NCI-H748 (cell line): Measurements from ENCODE around the gene OR9A4.
"Not testable (repeated sequence)": the region's sequence is repeated elsewhere in the genome, so short reads cannot be mapped to it uniquely, and the experiment has no call there.

ENCODE experiments used
- DNase-seq: peaks from one replicate; lab custom pipeline; 2025; ENCODE audit not compliant: unreplicated experiment; lab: John Stamatoyannopoulos, UW

The OR9A4 gene, protein sequence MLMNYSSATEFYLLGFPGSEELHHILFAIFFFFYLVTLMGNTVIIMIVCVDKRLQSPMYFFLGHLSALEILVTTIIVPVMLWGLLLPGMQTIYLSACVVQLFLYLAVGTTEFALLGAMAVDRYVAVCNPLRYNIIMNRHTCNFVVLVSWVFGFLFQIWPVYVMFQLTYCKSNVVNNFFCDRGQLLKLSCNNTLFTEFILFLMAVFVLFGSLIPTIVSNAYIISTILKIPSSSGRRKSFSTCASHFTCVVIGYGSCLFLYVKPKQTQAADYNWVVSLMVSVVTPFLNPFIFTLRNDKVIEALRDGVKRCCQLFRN

DNA sequence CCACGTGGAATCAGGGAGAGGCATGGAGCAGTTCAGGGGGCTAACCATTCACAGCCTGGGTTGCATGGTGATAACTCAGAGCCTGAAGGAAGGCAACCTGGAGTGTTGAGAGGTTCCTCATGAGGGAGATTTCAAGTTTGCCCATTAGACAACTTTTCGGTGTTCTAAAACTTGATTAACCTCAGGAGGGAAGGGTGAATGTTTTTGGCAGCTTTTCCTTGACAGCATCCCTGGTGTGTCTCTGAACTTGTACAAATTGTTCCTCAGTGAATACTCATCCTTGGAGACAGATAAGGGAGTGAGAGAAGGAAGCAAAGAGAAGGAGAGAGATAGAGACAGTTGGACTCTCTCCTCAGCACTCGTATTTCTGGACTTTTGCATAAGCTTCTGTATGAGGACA lies at the start of gene OR9A4:
OR9A4 (plus strand) TSS at position 301 of the 400 bp plus-strand sequence. CDS start 2,477 bp downstream, outside the sequence.
- no peak for DNase-seq

DNA sequence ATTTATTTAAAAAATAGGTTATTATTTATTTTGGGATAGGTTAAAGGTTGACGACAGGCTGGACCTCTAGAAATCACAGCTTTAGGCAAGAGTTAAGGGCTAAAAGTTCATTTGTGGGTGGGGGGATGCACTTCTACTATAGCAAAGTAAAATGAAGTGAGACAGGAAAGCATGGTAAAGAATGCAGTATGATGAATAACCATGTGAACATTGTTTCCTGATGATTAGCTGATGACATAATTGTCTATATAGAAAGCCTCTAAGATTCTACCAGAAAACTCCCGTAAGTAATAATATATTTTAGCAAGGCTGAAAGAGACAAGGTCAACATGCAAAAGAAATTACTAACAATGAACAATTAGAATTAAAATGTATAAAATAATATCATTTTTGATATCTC lies 49.2 kb upstream of the OR9A4 start:
- DNase-seq = no peak

DNA sequence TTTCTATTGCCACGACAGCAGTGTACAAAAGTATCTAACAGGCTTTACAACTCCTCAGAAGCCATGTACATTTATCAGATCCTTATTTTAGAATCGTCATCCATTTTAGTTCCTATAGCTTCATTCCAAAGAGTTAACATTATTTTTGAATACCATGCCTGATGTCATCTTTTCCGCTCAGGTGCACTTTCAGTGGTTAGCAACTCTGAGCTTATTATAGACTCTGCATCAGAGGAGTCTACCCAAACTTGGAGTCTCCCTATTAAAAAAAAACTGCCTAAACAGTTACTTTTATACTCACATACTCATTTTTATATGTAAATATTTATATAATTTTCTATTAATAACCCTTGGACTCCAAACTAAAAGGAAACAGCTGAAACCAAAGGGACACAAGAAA lies 43.3 kb upstream of the OR9A4 start:
- DNase-seq = no peak

DNA sequence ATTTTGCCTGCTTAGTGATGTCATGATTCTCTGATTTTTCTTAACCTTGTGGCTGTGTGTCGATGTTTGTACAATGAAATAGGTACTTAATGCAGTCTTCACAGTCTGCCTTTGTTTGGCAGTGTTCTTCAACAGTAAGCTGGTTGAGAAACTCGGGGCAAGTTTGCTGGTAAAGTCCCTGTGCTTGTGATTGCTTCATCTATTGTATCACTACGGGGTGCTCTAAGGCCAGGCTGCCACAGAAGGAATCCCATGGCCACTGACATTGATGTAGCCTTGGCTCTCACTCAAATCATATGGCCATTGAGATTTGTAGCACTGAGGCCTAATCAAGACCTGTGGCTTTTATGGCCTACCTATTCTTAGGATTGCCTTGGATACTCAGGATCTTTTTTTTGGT lies 41.4 kb upstream of the OR9A4 start:
- no peak for DNase-seq

DNA sequence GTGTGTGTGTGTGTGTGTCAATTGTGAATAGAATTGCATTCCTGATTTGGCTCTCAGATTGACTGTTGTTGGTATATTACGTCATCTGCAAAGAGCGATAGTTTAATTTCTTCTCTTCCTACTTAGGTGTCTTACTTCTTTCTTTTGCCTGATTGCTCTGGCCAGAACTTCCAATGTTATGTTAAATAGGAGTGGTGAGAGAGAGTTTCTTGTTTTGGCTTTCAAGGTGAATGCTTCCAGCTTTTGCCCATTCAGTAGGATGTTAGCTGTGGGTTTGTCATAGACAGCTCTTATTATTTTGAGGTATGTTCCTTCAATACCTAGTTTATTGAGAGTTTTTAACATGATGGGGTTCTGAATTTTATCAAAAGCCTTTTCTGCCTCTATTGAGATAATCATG lies 40.7 kb upstream of the OR9A4 start:
- no peak for DNase-seq

DNA sequence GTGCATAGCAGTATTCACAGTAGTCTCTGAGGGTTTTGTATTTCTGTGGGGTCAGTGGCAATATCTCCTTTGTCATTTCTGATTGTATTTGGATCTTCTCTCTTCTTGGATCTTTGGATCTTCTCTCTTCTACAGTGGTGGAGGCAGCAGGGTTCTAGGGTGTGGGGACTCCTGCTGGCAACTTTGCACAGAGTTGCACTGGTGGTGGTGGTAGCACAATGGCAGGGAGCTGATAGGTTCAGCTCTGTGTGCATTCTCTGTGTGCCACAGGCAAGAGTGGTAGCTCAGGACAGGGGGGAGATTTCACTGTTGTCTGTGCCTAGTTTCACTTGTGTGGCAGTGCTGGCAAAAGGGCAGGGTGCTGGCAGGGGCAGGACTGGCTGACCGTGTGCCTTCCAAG lies 39.8 kb upstream of the OR9A4 start:
- DNase-seq = no peak

DNA sequence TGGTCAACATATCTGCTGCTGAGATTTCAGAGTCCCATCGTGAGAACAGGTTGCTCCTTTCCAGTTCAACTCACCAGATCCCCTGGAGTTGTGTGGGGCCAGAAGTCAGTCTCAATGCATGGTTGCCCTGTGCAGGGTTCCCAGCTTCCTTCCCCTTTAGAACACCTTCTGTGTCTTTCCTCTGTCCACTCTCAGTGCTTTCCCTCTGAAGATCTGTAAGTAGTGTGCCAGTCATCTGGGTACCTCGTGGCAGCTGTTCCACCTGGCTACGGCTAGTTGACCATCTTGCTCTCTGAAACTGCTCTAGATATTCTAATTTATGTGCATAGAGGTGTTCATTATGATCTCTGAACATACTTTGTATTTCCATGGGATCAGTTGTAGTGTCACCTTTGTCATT lies 38.8 kb upstream of the OR9A4 start:
- DNase-seq = no peak

DNA sequence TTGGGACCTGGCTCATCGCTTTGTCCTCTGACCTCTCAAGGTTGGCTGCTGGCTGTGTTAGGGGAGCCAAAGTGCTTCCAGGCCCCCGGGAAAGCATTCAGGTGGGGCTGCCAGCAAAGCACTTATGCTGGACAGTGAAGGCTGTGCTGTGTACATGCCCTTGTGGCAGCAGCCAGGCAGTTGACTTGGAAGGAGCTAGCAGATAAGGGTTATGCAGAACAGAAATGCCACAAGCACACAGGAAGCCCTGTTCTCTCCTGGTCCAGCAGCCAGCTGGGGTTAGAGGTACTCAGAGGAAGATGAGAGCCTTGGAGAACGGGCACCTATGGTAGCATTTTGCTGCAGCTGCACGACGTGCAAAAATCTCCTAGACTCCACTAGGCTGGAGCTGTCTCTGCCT lies 35.2 kb upstream of the OR9A4 start:
- no peak for DNase-seq

DNA sequence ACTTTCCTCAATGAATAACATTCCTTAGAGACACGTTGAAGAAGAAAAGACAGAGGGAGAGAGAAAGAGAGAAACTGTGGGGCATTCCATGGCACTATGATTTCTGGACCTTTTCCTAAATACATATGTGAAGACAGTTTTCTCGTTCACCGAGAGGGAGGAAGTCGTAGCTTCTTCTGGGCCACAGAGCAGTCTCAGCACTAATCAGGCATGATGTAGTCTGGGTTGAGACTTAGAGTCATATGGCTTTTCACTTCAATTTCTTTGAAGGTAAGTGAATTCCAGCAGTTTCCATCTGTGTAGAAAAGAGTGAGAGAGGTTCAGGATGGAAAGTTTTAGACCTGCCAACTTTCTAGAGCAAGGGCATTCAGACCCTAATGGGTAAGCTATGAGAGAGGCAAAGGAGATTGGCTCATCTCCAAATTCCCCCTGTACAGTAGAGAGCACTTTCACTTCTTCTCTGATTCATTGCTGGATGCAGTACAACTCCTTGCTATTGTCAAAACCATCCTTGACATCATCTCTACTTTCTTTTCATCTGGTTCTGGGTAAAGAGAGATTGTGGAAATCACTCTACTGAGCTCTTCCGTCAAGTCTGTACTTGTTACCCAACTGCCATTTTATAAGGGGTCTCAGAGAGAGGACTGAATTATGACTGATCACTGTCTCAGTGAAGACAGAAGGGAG lies 31.5 kb upstream of the OR9A4 start:
- no peak for DNase-seq

DNA sequence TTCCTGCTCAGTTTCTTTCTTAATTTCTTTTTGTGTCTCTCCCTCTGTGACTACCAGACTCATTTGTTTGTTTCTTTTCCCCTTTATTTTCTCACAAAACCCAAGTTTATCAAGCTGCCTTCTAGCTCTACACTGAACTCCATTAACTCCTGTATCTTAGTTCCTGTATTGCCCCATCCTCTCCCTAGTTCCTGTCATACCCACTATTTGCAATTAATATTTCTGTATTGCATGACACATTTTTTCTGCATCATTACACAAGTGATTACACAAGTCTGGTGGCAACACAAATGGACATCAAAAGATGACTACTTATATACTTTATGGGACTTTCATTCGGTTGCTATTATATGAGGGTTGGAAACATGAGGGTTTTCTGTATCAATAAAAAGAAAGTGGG lies 26.9 kb upstream of the OR9A4 start:
- DNase-seq = no peak

DNA sequence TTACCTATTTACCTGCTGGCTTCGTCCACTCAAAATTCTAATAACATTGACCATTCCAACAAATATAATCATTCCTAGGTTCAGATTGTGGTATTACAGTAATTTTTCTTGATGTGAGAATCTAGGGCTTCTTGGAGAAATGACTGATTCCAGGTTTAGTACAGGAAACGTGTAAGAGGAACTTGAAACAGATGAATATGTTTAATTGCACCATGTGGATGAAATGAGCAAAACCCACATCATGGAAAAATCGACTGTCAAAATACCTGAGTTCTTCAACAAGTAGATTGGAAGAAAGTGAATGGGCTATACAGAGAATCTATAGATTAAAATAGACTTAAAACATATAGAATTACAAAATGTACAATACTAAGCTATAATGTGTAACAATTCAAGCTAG lies 24.9 kb upstream of the OR9A4 start:
- no peak for DNase-seq

DNA sequence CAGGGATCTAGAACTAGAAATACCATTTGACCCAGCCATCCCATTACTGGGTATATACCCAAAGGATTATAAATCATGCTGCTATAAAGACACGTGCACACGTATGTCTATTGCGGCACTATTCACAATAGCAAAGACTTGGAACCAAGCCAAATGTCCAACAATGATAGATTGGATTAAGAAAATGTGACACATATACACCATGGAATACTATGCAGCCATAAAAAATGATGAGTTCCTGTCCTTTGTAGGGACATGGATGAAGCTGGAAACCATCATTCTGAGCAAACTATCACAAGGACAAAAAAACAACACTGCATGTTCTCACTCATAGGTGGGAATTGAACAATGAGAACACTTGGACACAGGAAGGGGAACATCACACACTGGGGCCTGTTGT lies 16.8 kb upstream of the OR9A4 start:
- DNase-seq = not testable (repeated sequence)

DNA sequence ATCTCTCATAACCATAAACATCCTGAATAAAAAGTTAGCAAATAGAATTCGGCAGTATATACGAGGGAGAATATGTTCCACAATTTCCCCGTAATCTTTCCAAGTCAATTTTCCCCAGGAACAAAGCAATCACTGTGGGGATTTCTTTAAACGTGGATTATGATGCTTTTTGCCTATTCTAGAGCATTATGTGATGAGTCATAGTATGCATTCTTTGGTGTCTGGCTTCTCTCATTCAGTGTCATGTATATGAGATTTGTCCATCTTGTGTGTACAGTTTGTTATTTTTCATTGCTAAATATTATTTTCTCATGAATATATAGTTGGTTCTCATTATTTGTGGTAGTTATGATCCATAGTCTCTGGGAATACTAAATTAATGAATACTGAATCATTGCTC lies 9.9 kb upstream of the OR9A4 start:
- DNase-seq = no peak

DNA sequence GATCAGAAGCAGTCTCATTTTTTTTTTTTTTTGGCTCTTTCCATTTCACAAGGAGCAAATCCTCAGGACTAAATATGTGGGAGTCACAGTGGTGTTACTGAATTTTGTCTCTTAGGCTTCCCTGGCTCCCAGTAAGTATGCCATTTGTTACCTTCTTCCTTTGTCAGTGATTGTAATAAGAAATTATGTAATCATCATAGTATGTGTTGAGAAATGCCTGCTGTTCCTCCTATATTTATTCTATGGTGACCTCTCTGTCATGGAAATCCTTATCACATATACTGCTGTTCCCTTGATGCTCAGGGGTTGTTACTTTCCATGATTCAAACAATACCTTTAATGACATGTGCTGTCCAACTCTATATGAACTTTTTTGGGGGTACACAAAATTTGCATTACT lies 4.8 kb upstream of the OR9A4 start:
- no peak for DNase-seq

DNA sequence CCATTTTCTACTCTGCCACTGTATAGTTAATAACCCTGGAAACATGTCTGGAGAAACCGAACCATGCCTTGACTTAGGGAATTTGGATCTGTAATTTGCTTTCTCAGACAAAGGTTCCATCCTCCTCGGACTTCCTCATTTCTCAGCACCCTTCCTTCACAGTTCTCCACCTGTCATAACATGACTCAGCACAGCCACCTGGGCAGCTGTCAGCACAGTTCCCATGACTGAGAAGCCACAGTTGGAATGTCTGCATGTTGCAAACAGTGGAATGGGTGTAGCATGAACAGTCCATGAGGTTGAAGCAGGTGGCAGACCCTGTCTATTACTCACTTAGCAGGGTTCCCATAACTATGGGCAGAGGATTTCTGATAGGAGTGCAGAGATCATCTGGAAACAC lies 634 bp upstream of the OR9A4 start:
- DNase-seq = no peak

DNA sequence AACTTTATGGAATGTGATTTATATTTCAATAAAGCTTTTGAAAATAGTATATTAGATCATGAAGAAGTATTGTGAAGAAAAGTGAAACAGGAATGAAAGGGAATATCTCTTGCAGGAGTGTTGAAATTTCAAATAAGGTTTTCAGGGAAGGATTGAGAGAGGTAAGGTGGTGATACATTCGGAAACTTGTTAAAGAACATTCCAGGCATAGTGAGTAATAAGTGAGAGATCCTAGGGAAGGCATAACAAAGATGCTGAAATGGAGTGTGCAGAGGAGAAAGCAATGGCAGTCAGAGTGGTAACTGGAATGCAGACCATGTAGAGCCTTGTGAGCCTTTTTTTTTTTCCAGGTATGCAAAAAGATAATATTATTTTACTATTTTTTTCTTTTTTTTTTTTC lies 4.1 kb downstream of the OR9A4 start:
- no peak for DNase-seq

DNA sequence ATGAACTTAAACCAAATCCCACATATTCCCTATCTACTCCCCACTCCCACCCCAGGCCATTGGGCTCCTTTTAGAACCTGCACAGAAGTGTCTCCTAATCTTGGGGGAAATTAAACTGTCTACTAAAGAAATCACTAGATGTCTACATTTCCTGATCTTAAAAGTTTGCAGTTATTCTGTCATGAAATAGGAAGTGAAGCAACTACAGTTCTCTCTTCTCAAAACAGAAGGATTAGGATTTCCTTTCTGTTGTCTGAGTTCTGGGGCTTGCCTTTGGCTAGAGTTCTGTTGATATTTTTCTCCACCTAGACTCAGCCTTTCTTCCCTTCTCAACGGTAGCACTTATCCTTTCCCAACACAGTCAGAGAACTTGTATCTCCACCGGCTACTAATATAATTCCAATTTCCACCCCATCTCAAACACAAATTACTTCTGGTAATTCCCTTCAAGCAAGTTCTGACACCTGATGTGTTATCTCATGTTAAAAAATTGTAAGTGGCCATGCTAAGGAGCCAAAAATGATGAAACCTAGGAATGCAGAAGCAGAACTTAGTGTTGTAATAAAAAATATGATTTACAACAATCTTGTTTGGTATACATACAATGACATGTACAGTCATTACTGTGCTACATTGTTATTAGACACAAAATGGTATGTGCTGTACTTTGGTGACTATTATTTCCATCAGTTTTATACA lies 12.1 kb downstream of the OR9A4 start:
- DNase-seq = no peak

DNA sequence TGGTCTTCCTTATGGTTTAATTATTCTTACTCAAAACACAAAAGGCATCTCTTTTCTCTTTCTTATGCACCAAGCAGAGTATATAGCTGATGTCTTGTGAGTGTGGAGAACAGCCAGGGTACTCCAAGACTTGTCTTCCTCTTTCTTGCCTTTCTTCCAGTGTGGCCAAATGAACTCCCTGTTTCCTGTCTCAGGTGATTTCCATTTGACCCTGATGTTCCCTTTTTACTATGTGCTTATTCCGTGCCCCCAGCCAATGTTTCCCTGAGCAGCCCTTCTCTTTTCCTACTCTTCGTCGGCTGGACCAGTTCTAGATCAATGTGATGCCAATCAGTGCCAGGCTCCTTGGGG lies 12.6 kb downstream of the OR9A4 start:
- no peak for DNase-seq

DNA sequence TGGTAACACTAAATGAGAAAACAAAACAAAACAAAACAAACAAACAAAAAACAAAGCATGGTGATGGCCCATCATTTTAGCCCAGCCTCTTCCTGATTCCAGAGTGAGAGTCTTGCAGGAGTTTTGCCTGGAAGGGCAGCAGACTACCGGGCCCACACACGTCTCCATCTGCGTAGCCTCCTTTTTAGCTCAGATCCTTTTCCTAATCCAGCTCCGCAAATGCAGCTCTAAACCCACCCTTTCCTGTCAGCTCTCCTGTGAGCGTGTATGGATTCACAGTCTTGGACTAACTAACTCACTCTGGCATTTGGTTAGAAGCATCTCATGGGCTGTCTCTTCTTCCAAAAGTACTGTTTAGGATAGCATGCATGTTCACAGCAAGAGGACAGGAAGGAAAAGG lies 14.0 kb downstream of the OR9A4 start:
- no peak for DNase-seq

DNA sequence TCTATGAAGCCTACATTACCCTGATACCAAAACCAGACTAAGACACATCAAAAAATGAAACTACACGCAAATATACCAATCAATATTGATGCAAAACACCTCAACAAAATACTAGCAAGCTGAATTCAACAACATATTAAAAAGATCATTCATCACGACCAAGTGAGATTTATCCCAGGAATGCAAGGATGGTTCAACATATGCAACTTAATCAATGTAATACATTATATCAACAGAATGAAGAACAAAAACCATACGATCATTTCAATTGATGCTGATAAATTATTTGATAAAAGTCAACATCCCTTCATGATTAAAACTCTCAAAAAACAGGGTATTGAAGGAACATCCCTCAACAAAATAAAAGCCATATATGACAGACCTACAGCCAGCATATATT lies 24.9 kb downstream of the OR9A4 start:
- no peak for DNase-seq

DNA sequence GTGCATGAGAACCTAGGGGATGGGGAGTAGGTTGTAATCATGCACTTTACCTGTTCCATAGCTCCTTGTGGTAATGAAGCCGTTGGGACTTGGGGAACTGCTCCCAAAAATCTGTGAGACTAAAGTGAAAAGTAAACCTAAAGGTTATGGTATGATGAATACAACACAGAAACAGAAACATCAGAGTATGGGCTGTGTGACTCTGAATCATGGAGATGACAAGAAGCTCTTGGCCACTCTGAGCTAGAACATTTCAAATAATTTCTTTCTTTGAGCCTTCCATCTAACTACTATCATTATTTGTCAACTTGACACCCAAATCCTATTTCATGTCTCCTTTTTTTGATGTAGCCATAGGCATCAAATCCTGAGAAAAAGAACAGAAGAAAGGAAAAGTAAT lies 27.6 kb downstream of the OR9A4 start:
- DNase-seq = no peak

DNA sequence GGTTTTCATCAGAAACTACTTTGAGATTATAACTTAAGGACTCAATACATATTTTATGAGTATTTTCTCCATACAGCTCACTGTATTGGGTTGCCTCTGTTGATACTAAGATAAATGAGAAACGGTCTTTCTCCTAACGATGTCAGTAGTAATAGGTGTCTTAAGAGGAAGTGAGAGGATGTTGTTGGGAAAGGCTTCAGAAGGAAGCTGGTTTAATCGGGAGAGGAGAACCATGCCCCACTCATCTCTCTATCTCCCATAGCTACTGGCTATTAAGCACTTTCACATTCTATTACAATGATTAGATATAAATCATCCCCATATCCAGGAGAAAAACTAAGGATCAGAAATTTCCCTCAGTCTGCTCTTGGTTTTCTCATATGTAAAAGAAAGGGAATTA lies 28.6 kb downstream of the OR9A4 start:
- DNase-seq = no peak
